ENCODE results near the gene FGFR1OP2.
A peak's percentile ranks its signal among the peaks of the same experiment; 100 is the strongest.

The FGFR1OP2 gene

DNA sequence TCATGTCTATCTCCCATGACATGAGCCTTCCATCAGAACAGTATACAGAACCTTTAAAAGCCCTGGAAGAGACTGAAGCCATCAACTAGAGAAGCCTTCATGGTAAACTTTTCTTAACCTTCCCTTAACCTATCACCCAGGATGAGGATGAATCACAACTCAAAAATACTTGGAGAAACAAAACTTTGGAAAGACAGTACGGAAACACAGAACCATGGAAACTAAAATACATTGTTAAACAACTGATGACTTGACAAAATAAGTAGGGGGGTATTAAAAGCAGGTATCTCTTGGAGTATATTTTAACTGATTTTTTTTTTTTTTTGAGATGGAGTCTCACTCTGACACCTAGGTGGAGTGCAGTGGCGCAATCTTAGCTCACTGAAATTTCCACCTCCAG lies 67.2 kb downstream of the FGFR1OP2 start:
- DNase-seq: no peak

DNA sequence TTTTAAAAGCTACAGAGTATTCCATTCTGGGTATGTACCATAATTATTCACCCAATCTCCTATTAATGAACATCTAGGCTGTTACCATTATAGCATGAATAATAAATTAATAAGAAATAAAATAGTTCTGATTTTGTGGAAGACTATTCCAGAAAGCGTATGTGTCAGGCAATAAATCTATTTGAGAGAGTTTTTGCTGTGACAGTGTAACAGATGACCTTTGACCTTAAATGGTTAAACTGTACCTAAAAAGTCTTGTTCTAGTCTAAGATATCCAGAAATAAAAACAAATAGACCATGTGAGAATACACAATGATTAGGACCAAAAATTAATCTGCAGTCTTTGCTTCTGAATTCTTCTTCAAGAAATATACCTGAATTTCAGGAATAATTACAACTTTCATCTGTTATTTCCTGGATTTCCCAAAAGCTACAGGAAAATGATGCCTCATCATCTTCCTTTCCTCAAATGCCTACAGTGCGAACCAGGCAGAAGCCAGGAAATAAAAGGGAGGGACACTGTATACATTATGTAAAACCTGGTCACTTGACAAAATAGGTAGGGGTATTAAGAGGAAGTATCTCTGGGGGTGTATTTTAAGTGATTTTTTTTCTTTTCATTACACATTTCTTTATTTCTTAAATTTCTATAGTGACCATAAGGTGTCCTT lies 68.7 kb downstream of the FGFR1OP2 start:
- DNase-seq: no peak

DNA sequence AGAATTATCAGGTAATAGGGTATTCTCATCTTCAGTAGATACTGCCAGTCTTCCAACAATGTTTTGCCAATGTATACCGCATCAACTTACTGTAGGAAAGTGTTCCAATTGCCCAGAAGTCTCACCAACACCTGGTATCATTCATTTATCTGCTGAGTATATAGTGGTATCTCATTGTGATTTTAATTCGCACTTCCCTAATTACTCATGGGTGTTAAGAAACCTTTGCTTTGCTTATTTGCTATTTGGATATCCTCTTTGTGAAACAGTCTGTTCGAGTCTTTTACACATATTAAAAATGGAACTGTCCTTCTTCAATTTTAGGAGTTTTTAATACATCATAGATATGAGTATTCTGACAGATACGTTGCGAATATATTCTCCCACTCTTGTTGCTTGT lies 69.8 kb downstream of the FGFR1OP2 start:
- no peak for DNase-seq

DNA sequence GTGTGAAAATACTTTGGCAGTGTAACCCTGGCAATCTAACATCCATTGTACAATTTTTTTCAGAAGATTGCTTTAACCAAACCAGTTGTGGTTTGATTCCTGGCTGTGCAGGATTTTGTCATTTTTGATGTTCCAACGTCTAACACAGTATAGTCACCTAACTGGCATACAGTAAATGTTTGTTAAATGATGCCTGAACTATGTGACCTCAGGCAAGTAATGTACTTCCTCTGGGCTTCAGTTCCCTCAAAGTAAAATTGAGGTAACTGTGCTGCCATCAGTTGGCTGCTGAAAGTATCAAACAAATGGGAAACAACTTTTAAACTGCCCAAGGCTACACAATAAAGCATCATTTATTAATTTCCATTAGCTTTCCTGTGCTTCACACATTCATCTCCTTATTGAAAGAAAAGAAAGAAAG lies 71.6 kb downstream of the FGFR1OP2 start:
- no peak for DNase-seq

DNA sequence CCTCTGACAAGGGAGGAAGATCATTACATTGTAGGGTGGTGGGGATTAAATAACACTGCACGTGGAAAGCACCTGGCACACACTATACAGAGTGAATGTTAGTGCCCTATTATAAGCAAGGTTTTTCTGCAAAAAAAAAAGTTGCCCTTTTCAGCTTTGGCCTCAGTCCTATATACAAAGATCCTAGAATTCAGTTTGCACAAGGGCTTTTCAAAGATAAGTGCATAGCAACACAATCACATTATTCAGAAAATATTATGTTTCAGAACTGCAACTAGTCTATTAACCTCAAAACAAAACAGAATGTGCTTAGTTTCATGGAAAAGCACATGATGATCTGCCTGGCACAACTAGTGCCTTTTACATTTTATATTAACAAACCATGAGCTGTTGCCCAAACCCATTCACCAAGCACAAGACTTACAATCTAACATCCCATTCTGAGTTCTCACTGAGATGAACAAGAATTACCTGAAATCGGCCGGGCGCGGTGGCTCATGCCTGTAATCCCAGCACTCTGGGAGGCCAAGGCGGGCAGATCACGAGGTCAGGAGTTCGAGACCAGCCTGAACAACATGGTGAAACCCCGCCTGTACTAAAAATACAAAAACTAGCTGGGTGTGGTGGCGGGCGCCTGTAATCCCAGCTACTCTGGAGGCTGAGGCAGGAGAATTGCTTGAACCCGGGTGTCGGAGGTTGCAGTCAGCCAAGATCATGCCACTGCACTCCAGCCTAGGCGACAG lies 74.1 kb downstream of the FGFR1OP2 start:
- no peak for DNase-seq

DNA sequence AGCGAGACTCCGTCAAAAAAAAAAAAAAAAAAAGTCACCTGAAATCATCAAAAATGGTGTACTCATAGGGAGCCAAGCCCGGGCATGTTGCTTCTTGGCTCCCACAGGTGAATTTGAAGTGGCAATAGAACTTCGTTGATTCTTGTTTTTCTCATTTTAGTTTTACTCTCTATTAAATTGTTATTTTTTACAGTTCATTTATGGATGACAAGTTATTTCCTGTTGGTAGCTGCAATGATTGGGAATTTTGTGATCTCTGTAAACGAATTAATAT lies 74.6 kb downstream of the FGFR1OP2 start:
- no peak for DNase-seq

DNA sequence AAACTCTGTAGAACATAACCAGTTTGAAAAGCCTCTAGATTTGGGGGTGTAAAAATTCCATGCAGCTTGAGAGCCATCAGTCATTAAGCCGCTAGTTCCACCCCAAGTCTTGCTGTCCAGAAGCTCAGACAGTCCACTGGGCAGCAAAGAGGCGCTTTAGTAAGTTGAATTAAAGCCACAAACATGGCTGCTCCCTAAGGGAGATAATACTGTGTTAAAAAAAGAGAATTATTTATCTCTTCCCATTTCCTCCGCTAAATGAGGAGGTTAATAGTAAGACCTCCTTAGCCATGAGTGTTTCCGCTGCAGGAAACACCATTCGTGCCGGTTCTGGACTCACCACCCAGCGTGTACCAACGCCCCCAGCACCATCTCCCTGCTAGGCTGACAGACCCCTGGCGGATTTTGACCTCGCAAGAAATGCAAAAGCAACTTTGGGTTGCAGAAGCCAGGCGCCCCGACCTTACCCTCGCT lies 75.4 kb downstream of the FGFR1OP2 start:
- peak in 1 of 2 experiments; percentile 17 for DNase-seq

DNA sequence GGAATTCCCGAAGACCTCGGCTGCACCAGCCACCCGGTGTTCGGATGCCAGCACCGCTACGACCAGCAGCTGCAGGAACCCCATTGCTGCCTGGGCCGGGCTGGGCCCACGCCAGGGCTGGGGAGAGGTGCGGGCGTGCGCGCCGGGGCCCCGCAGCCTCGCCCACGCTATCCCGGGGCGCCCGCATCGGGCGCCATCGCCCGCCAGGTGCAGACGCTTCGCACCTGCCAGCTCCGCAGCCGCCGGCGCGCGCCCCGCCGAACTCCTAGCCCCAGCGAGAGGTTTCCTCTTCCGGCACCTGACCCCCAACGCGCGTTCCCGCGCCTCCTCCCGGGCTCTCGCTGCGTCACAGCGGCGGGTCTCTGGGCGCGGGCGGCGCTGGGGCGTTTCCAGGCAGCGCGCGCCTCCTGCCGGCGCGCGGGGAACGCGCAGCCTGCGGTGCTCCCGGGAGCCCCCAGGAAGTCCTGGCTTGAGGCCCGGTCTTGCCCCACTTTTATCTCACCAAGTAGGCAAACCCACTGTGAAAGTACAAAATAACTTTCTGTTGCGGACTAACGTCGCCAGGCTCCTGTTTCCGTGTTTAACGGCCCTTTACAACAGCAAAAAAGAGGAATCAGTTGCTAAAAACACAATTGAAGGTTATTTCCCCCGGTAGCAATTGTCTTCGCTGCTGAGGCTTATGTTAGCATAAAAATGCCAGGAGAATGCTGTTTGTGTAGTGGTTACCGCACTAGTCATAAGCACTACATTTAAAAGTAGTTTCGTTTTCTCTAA lies 76.0 kb downstream of the FGFR1OP2 start, which contains the start of gene TM7SF3:
TM7SF3 (minus strand) TSS at position 300 of the 774 bp plus-strand sequence; CDS start at position 84, 216 bp downstream.
- DNase-seq: peak in 1 of 2 experiments; percentile 34

DNA sequence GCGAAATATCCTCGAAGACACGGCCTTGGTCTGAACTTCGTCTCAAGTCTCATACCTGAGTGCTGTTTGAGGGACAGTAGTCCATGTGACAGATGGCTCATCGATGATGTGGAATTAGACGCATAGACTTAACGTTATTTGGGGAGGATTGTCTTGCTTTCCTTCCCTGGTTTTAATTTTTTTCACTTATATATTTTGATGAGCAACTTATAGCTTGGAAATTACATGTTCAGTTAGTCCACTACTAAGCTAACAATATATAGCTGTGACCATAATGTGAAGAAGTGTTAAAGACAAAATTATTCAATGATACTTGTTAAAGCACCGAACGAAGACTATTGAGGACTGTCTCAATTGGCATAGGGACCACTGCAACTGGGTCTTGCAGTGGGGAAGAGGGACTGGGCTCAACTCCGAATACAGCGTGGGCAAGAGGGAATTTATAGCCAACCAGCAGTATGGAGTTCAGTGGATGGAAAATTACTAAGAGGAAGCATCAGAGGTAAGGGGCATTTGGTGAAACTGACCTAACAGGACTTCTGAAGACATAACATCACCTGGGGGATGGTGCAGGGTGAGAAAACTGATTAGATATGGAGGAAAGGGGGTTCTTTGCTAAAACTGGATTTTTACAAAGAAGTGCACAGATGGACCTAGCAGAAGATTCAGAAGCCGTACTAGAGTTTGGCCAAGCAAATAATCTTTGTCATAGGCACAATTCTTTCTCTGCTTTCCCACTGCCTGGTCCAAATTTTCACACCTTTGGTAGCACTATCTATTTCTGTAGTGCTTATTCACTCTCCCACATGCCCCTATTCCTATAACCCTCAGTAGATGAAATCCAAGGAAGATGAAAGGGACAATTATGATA lies 76.8 kb downstream of the FGFR1OP2 start:
- DNase-seq: peak in 1 of 2 experiments; percentile 18

DNA sequence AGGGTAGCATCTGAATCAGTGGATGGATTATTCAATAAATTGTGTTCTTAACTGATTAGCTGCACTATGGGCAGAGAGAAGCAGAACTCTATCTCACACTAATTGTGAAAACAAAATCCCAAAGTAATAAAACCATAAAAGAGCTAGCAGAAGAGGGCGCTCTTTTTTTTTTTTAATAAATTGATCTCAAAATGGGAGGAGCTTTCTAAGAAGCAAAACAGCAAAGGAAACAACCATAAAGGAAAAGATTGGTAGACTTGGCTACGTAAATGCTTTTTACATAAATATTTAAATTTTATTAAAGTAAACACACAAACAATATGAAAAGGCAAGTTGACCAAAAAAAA lies 77.4 kb downstream of the FGFR1OP2 start:
- no peak for DNase-seq
